Stimulated activated CD8-positive, alpha-beta memory T cell treated with anti-CD3 and anti-CD28 coated beads, Interleukin-12 subunit alpha, Interleukin-12 subunit beta, amount 100 ng/mL, for 4 hours (primary cell): ENCODE measurements around the gene FAU.
"Not testable (repeated sequence)": the region's sequence is repeated elsewhere in the genome, so short reads cannot be mapped to it uniquely, and the experiment has no call there.

Experiments
- DNase-seq: peaks from one replicate; pipeline ENCODE4 v3.0.0-alpha.2; 2020; ENCODE audit warnings: low read depth

The FAU gene

DNA sequence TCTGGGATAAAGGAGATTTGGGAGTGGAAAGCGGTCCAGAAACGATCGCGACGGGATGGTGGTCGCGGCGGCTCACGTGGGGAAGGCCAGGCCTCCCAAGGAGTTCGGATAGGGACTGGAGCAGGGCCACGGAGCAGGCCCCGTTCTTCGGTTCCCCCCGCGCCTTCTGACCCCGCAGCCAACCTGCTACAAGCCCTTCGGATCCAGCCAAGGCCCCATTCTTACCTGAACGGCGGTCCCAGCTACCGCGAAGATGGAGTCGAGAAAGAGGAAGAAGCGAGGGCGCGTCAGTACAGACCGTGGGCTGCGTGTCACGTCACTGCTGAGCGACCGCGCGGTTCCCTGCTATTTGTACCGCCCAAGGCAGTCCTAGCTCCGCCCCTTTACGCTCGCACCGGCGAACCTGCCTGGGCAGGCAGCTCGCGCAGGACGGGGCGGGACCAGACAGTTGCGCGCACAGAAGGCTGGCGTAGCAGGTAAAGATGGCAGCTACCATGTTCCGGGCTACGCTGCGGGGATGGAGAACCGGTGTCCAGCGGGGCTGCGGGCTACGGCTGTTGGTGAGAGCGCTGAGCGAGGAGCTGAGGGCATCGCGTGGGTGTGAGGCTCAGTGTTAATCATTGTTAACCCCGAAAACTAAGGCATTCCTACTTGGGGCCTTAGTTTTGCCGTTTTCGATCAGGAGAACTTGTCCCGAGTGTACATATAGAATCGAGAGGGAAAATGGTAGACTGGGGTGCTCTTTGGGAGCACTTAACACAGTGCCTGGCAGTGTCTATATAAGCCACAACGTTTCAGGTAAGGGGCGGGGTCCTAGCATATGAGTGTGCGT is at the start of gene FAU, which contains the start of gene MRPL49:
FAU (minus strand) TSS at position 270 of the 832 bp plus-strand sequence. CDS start 321 bp downstream, outside the sequence.
MRPL49 (plus strand) TSS at position 457 of the 832 bp plus-strand sequence; CDS start at position 483, 26 bp downstream.
- peak; percentile 97 for DNase-seq

DNA sequence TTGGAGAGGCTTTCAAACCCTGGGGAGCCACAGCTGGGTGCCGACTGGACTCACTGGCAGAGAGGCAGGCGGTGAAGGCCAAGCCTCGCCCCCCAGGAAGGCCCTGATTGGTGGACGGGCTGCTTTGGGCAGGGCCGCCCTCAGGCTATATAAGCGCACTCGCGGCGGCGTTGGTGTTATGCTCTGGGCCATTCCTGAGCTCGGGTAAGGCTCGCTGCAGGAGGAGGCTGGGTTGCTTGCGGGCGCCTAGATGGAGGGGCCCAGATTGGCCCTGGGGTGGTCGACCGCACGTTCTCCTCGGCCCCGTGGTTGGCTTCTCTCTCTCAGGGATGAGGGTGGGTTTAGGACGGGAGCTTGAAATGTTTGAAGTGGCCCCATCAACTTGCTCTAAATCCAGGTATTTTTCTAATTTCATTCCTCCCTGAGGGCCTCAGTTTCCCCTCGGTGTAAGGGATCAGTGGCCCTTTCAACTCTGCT is 48.2 kb upstream of the FAU start, which contains the start of gene SPDYC:
SPDYC (plus strand) TSS at position 176 of the 477 bp plus-strand sequence. CDS start 1,125 bp downstream, outside the sequence.
- no peak for DNase-seq

DNA sequence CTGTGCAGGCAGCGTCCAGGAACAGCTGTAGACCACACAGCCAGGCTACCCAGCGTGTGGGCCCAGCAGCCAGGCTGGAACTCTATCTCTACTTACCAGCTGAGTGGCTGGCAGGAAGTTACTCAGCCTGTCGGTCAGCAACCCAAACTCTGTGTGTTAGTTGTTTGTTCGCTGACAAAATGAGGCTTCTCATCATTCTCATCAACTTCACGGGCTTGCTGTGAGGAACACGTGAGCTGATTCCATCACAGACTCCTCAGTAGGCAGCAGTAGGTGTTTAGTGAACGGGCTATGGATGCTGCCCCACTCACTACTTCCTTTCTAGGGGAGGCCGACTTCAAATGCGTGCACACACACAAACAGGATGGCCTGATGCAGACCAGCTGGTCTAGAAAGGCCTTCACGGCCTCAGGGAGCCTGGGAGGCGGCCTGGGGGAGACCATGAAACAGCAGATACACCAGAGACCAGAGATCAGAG is 47.3 kb upstream of the FAU start:
- DNase-seq = no peak

DNA sequence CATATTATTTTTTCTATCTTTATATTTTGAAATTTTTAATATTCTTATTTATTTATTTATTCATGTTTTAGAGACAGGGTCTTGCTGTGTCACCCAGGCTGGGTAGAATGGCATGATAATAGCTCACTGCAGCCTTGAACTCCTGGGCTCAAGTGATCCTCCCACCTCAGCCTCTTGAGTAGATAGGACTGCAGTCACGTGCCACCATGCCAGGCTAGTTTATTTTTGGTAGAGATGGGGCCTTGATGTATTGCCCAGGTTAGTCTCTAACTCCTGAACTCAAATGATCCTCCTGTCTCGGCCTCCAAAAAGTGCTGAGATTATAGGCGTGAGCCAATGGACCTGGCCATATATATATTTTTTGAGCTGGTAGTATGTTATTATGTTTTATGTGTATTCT is 45.7 kb upstream of the FAU start:
- DNase-seq = no peak

DNA sequence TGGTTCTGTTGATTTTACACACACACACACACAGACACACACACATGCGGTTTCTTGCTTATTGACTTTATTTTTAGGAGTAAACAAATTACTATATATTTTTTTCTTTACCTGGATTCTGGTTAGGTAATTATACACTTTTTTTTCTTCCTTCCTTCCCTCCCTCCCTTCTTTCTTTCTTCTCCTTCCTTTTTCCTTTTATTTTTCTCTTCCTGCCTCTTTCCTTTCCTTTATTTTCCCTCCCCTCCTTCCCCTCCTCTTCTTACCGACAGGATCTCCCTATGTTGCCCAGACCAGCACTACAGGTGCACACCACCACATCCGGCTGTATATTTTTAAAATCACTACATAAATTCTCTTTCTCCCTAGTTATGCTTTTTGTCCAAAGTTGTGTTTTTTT is 45.0 kb upstream of the FAU start:
- no peak for DNase-seq

DNA sequence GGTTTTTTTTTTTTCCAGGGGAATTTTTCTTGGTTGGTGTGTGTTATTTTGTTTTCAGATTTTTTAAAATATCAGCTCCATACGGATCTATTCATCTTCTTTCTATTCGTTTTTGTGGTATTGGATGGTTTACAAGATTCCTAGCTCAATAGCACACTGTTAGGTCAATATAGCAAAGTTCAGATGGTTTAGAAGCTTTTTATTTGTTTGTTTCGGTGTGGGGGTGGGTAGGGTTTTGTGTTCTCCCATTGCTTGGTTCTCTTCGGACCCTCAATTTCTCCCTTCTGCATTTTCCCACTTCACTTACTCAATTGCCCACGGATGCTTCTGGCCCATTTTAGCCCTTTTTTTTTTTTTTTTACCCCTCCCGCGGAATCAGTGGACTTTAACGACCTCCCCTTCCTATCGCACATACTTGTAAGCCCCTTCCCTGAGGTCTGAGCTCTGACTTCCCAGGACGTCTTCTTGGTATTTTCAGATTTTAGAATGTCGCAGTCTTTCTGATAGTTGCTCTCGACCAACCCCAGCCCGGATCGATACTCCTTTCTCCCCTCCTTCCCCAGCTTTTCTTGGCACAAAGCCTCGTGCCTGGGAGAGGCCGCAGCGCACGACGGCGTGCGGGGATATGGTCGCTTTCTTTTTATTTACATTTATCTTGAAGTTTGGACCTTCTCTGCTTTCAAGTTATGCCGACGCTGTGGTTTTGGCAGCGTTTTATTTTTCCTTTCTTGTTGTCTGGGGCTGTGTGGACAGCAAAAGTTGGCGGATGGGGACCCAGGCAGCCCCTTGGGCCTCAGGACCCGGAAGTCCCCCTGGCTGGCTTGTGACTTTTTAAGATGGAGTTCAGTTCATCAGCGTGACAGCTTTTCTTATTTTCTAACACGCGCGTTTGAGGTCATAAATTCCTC is 43.7 kb upstream of the FAU start:
- DNase-seq = no peak

DNA sequence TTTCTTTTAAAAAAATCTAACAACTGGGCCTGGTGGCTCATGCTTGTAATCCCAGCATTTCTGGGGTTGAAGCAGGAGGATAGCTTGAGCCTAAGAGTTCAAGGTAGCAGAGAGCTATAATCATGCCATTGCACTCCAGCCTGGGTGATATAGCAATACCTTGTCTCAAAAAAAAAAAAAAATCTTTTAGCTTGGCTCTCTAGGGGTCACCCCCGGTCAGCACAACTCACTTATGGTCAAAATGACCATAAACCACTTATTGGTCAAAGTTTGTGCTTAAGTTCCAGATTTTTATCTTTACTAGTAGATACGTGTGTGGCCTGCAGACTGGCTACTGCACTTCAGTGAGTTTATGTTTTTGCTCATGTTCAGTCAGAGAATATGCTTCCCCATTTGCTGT is 41.8 kb upstream of the FAU start:
- DNase-seq = no peak

DNA sequence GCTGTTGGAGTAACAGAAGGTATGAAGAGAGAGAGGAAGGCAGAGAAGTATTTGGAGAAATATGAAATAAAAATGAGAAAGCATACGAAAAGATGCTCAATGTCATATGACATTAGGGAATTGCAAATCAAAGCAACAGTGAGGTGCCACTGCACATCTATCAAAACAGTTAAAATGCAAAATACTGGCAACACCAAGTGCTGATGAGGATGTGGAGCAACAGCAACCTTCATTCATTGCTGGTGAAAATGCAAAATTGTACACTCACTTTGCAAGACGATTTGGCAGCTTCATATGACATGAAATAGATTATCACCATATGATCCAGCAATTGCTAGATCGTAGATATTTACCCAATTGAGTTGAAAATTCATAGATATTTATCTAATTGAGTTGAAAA is 38.7 kb upstream of the FAU start:
- DNase-seq = no peak

DNA sequence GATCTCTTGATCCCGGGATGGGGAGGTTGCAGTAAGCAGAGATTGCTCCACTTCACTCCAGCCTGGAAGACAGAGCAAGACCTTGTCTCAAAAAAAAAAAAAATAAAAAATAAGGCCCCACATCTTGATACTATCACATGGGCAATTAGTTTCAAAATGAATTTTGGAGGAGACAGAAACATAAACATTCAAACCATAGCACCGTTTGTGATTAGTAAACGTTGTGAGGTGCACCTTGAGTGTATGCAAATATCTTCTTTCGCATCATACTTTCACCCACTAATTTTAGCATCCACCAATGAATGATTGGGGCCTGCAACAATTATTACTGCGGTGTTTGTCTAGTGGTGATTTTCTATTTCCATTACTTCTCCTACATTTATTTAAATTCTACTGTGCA is 37.1 kb upstream of the FAU start:
- DNase-seq = no peak

DNA sequence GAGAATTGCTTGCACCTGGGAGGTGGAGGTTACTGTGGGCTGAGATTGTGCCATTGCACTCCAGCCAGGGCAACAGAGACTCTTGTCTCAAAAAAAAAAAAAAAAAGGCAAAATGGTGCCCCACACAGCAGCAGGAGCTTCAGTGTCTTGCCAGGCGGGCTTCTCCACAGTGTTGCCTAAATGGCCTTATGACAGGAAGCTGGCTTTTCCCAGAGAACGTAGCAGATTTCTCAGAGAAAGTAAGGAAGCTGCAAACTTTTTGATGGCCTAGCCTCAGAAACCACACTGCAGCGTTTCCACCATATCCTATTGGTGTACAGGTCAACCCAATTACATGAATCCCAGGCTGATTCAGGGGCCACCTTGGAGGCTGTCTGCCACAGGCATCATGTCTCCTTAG is 35.4 kb upstream of the FAU start:
- DNase-seq = no peak

DNA sequence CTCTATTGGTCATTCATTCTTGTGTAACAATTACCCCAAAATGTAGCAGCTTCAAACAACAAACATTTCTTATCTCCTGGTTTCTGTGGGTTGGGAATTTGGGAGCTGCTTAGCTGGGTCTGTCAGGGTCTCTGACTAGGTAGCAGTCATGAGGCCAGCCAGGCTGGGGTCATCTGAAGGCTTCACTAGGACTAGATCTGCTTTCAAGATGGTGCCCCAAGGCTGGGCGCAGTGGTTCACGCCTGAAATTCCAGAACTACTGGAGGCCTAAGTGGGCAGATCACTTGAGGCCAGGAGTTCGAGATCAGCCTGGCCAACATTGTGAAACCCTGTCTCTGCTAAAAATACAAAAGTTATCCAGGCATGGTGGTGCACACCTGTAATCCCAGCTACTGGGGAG is 35.0 kb upstream of the FAU start:
- DNase-seq = no peak

DNA sequence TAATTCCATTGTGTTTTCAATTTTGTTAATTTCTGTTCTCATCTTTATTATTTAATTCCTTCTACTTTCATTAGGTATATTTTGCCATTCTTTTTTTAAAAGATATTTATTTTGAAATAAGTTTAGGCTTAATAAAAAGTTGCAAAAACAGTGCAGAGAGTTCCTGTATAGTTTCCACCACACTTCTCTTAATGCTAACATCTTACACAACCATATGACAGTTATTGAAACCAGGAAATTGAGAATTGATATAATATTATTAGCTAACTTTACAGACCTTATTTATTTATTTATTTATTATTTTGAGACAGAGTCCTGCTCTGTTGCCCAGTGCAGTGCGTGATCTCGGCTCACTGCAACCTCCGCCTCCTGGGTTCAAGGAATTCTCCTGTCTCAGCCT is 34.3 kb upstream of the FAU start:
- DNase-seq = no peak

DNA sequence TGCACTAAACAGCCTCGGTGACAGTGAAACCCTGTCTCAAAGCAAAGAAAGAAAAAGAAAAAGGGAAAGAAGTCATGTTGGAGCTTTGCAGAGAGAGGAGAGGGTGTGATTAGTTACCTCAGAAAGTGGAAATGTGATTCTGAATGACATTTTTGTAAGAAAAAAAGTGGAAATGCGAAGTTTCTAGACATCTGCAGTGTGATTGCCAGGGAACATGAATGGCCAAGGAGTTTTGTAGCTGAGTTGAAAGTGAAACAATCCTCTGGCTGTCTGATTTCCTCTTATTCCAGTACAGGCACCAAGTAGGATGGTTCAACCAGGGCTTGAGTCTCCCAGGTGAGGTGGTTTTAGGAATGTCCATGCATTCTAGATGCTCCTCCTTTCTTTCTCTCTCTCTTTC is 30.2 kb upstream of the FAU start:
- no peak for DNase-seq

DNA sequence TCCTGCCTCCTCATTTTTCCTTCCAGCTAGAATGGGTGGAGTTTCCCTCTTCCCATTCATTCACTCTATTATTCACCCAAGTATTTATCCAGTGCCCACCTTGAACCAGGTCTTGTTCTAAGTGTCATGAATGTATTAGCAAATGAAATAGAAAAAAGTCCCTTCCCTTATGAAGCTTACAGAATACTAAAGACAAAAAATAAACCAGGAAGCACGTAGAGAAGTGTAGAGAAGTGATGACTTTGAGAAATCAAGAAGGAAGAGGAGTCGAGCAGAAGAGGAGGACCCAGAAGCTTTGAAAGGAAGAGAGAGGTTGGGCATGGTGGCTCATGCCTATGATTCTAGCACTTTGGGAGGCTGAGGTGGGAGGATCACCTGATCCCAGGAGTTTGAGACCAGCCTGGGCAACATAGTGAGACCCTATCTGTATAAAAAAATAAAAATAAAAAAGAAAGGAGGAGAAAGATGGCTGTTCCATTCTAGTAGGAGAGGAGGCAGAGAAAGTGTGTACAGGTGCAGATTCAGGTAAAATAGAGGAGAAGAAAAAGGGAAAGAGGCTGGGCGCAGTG is 29.5 kb upstream of the FAU start:
- DNase-seq = no peak

DNA sequence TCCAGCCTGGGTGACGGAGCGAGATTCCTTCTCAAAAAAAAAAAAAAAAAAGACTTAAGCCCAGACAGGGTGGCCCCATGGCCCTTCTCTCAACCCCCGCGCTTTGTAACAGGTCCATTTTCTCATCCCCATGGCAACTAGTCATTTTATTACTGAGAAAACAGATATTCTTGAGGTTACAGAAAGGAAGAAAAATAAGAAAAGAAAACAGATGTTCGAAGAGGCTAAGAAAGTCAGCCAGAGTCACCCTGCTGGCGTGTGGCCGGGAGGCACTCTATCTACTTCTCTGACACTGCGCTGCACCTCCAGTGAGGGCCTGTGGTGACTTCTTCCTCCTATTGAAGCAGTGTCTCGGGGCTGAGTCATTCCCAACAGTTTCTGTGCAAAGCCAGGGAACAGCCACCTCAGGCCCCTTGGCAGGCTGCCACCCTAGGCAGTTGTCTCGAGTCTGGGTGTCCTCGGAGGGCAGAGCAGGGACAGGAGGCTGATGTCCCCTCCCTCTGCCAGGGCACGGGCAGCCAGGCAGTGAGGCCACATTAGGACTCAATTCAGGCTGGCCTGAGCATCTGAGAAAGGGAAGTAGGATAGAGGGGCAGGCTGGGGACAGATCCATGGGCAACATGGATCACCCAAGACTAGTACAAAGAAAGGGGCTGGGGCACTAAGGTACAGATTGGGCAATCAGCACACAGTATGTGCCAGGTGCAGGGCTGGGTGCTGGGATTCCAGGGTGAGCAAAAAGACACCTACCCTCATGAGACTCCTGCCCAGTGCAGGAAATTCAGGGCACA is 28.8 kb upstream of the FAU start:
- no peak for DNase-seq

DNA sequence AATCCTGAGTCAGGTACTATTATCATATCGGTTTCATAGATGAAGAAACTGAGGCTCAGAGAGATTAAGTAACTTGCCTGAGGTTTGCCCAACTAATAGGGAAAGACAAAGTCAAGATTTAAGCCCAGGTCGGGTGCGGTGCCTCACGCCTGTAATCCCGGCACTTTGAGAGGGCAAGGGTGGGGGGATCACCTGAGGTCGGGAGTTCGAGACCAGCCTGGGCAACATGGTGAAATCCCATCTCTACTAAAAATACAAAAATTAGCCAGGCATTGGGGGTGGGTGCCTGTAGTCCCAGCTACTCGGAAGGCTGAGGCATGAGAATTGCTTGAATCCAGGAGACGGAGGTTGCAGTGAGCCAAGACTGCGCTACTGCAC is 28.2 kb upstream of the FAU start:
- DNase-seq = not testable (repeated sequence)

DNA sequence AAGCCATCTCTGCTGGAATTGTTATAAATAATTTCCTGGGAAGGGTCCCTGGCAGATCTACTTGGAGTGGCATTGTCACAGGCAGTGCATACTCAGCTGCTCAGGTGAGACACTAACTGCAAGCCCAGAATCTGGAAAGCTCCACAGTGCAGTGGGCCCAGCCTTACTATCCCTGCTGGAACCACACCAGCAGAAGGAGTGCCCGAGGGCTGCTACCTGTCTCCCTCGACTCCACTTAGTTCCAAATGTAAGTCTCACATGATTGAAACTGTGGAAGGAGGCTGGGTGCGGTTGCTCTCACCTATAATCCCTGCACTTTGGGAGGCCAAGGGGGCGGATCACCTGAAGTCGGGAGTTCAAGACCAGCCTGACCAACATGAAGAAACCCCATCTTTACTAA is 26.7 kb upstream of the FAU start:
- DNase-seq = no peak

DNA sequence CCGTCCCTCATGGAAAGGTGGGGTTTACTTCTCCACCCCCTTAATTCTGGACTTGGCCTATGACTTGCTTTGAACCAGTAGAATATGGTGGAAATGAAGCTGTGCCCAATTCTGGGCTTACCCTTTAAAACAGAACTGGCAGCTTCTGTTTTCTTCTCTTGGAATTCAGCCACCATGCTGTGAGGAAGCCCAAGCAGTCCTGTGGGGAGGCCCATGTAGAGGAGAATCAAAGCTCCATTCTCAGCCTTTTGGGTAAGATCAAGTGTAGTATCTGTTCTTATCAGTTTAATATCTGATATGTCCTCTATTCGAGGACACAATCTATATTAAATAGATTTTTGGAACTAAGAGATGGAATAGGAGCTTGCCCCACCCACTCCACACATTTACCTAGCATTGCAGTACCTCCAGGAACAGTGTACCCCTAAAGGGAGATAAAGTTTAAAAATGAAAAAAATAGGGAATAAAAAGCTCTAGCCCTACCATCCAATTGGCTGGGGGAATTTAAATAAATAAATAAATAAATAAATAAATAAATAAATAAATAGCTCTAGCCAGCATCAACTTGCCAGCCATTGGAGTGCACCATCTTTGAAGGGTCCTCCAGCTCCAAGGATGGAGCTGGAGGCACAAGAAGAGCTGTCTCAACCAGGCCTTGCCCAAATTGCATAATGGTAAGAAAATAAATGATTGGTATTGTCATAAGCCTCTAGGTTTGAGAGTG is 25.6 kb upstream of the FAU start:
- DNase-seq = no peak

DNA sequence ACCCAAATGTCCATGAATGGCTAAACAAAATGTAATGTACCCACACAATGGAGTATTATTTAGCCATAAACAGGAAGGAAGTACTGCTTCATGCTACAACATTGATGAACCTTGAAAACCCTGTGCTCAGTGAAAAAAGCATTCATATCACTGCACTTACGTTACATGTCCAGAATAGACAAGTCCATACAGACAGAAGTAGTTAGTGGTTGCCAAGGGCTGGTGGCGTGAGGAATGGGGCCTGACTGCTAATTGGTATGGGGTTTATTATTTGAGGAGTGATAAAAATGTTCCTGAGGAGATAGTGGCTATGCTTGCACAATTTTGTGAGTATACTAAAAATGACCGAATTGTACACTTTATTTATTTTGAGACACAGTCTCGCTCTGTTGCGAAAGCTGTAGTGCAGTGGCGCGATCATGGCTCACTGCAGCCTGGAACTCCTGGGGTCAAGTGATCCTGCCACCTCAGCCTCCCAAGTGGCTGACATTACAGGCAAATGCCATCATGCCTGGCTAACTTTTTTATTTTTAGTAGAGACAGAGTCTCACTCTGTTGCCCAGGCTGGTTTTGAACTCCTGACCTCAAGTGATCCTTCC is 20.1 kb upstream of the FAU start:
- no peak for DNase-seq

DNA sequence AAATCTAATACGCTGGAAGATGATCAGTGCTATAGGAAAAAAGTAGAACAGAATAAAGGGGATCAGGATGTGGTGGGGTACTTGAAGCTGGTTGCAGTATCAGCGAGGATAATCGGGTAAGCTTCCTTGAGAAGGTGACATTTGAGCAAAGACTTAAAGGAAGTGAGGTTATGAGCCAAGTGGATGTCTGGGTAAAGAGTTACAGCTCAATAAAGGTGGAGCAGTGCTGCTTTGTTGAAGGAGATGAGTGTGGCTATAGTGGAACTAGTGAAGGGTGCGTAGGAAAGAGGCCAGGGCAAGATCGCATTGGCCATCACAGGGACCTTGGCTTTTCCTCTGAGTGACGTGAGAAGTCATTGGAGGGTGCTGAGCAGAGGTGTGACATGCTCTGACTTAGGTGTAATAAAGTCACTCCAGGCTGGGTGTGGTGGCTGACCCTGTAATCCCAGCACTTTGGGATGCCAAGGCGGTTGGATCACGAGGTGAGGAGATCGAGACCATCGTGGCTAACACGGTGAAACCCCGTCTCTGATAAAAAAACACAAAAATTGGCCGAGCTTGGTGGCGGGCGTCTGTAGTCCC is 14.7 kb upstream of the FAU start:
- no peak for DNase-seq
